HCT116 (cell line): Measurements from ENCODE around the gene TACC2. TPM values are rescaled to one million over a fixed set of nuclear protein-coding genes. Genes with fewer than 3 reads are reported as not detected.

Experiments used
- ATAC-seq: fragments of 200-7000 bp; cut with Tn5 transposase; 2 replicates; pipeline ENCODE4 v1.9.1; 2020; ENCODE audit warnings: mild to moderate bottlenecking, moderate library complexity
- BruUV-seq: library from RNA; stranded (reverse); fragments of 400-500 nt; replicated peaks from 2 replicates; lab custom pipeline; 2021; lab: Mats Ljungman, UMichigan
- CTCF ChIA-PET: fragments of 300-600 bp; sonication (Branson Sonifier 250); formaldehyde crosslinking; loops from one replicate; lab custom pipeline; 2021; ENCODE audit warnings: antibody characterized with exemption; lab: Charles Lee
- POLR2A ChIA-PET: fragments of 300-600, 350-600 bp; sonication (Branson Sonifier 250); formaldehyde crosslinking; loops from one replicate; lab custom pipeline; 2021; ENCODE audit warnings: antibody characterized with exemption; lab: Charles Lee
- RAD21 ChIA-PET, 2 experiments: fragments of 300-600 bp; sonication (Branson Sonifier 250); formaldehyde crosslinking; loops; one replicate each; lab custom pipeline; 2023; ENCODE audit warnings: low total read pairs in 2 of 2; ENCODE audit not compliant: uncharacterized antibody in 2 of 2, unreplicated experiment in 2 of 2, low non-redundant PET in 1 of 2; lab: Charles Lee
- DNase-seq: peaks from one replicate; pipeline ENCODE4 v3.0.0-alpha.2; 2010; ENCODE audit warnings: low read depth, low spot score
- H2AFZ ChIP-seq: fragments of 200-600 bp; shearing (Covaris generic), sonication (generic); 2 replicates; pipeline ENCODE4 v1.6.1; 2017; ENCODE audit warnings: low read depth, mixed run types, mixed read lengths, antibody characterized with exemption, low read length; ENCODE audit not compliant: poor library complexity, severe bottlenecking
- H3K27ac ChIP-seq: 2 replicates; pipeline ENCODE4 v1.5.1; 2012; ENCODE audit warnings: low read depth, low read length
- H3K27me3 ChIP-seq: fragments of 200-600 bp; sonication (generic); 2 replicates; pipeline ENCODE4 v1.6.1; 2016; ENCODE audit warnings: mixed run types, low read length, mixed read lengths; ENCODE audit not compliant: insufficient read depth
- H3K36me3 ChIP-seq, 2 experiments: fragments of 200-500 bp in 1 of 2; fragments of 200-600 bp in 1 of 2; sonication (Bioruptor generic) in 1 of 2; sonication (generic) in 1 of 2; 2 replicates each; pipeline versions ENCODE4 v1.5.1 to v1.6.1; 2014 to 2016; ENCODE audit warnings: low read length in 2 of 2, inconsistent platforms in 1 of 2, mixed read lengths in 1 of 2, mixed run types in 1 of 2; ENCODE audit not compliant: insufficient read depth in 2 of 2, control insufficient read depth in 1 of 2
- H3K4me1 ChIP-seq, 2 experiments: fragments of 200-600 bp in 1 of 2; sonication (generic) in 1 of 2; 2 replicates each; pipeline versions ENCODE4 v1.5.1 to v1.6.1; 2012 to 2017; ENCODE audit warnings: low read length in 2 of 2, inconsistent platforms in 1 of 2, mild to moderate bottlenecking in 1 of 2, mixed read lengths in 1 of 2, mixed run types in 1 of 2, moderate library complexity in 1 of 2; ENCODE audit not compliant: insufficient read depth in 2 of 2, control insufficient read depth in 1 of 2
- H3K4me2 ChIP-seq: fragments of 200-600 bp; sonication (generic); 2 replicates; pipeline ENCODE4 v1.6.1; 2017; ENCODE audit warnings: mixed run types, low read length, mixed read lengths
- H3K4me3 ChIP-seq, 2 experiments: fragments of 200-600 bp in 1 of 2; sonication (generic) in 1 of 2; replicated peaks in 1 of 2; 2 replicates each; pipeline ENCODE4 v1.5.1; 2011 to 2016; ENCODE audit warnings: low read length in 2 of 2, control low read depth in 1 of 2, low read depth in 1 of 2, mild to moderate bottlenecking in 1 of 2, mixed read lengths in 1 of 2, mixed run types in 1 of 2
- H3K79me2 ChIP-seq: fragments of 200-600 bp; sonication (generic); 2 replicates; pipeline ENCODE4 v1.6.1; 2017; ENCODE audit warnings: mild to moderate bottlenecking, mixed run types, low read length, moderate library complexity, mixed read lengths; ENCODE audit not compliant: insufficient read depth
- H3K9ac ChIP-seq: fragments of 200-600 bp; sonication (generic); 2 replicates; pipeline ENCODE4 v1.6.1; 2016; ENCODE audit warnings: low read length, mixed read lengths
- H3K9me2 ChIP-seq: fragments of 200-600 bp; sonication (generic), shearing (Covaris generic); 2 replicates; pipeline ENCODE4 v1.6.1; 2017; ENCODE audit warnings: mixed run types, mild to moderate bottlenecking, moderate library complexity; ENCODE audit not compliant: insufficient read depth
- H3K9me3 ChIP-seq, 2 experiments: fragments of 200-500 bp in 1 of 2; fragments of 200-600 bp in 1 of 2; sonication (Bioruptor generic) in 1 of 2; sonication (generic) in 1 of 2; 2 replicates each; pipeline ENCODE4 v1.6.1; 2014 to 2017; ENCODE audit warnings: low read length in 2 of 2, mixed read lengths in 2 of 2, inconsistent platforms in 1 of 2, low read depth in 1 of 2, mild to moderate bottlenecking in 1 of 2, mixed run types in 1 of 2, moderate library complexity in 1 of 2; ENCODE audit not compliant: control insufficient read depth in 1 of 2, insufficient read depth in 1 of 2
- H4K20me1 ChIP-seq: fragments of 200-600 bp; sonication (generic), shearing (Covaris generic); 2 replicates; pipeline ENCODE4 v1.6.1; 2017; ENCODE audit warnings: mixed run types, mild to moderate bottlenecking, moderate library complexity; ENCODE audit not compliant: insufficient read depth
- CEBPB ChIP-seq: IDR thresholded peaks from 2 replicates; pipeline ENCODE4 v1.6.1; 2012; ENCODE audit warnings: low read depth
- CTCF ChIP-seq, 3 experiments: fragments of 200-600 bp in 1 of 3; sonication (generic) in 1 of 3; IDR thresholded peaks in 2 of 3; conservative IDR thresholded peaks in 1 of 3; 2 replicates each; pipeline ENCODE4 v1.5.1; 2012 to 2017; ENCODE audit warnings: low read depth in 2 of 3, low read length in 2 of 3, antibody characterized with exemption in 1 of 3, borderline replicate concordance in 1 of 3, control low read depth in 1 of 3, mild to moderate bottlenecking in 1 of 3, mixed read lengths in 1 of 3, mixed run types in 1 of 3, moderate library complexity in 1 of 3; ENCODE audit not compliant: insufficient read depth in 1 of 3
- EGR1 ChIP-seq: IDR thresholded peaks from 2 replicates; pipeline ENCODE4 v1.6.1; 2012; ENCODE audit warnings: low read depth
- EZH2 ChIP-seq: fragments of 200-600 bp; sonication (generic); IDR thresholded peaks from 2 replicates; pipeline ENCODE4 v1.6.1; 2017; ENCODE audit warnings: antibody characterized with exemption, mixed run types
- EZH2phosphoT487 ChIP-seq: fragments of 200-600 bp; IDR thresholded peaks from 2 replicates; pipeline ENCODE4 v1.6.1; 2018; ENCODE audit warnings: antibody characterized with exemption, borderline replicate concordance
- FOSL1 ChIP-seq: IDR thresholded peaks from 2 replicates; pipeline ENCODE4 v1.6.1; 2012; ENCODE audit warnings: low read depth
- MAX ChIP-seq: IDR thresholded peaks from 2 replicates; pipeline ENCODE4 v1.6.1; 2012
- POLR2A ChIP-seq: IDR thresholded peaks from 2 replicates; pipeline ENCODE4 v1.7.0; 2011; ENCODE audit warnings: borderline replicate concordance; ENCODE audit not compliant: insufficient read depth, insufficient read length; ENCODE audit errors: extremely low read depth
- POLR2AphosphoS5 ChIP-seq: IDR thresholded peaks from 2 replicates; pipeline ENCODE4 v1.6.1; 2011; ENCODE audit warnings: mild to moderate bottlenecking, low read depth, low read length, moderate library complexity
- RAD21 ChIP-seq: IDR thresholded peaks from 2 replicates; pipeline ENCODE4 v1.6.1; 2012; ENCODE audit warnings: low read depth, mild to moderate bottlenecking
- SIN3A ChIP-seq: IDR thresholded peaks from 2 replicates; pipeline ENCODE4 v1.6.1; 2012; ENCODE audit warnings: low read depth
- SP1 ChIP-seq: IDR thresholded peaks from 2 replicates; pipeline ENCODE4 v1.6.1; 2012; ENCODE audit warnings: low read depth
- TCF7L2 ChIP-seq: IDR thresholded peaks from 2 replicates; pipeline ENCODE4 v1.7.0; 2011; ENCODE audit warnings: borderline replicate concordance, inconsistent platforms; ENCODE audit not compliant: insufficient read depth, insufficient read length; ENCODE audit errors: extremely low read depth
- YY1 ChIP-seq: IDR thresholded peaks from 2 replicates; pipeline ENCODE4 v1.6.1; 2011; ENCODE audit warnings: low read length, low read depth, moderate library complexity, mild to moderate bottlenecking; ENCODE audit not compliant: insufficient replicate concordance; ENCODE audit errors: extremely low read depth
- ZBTB33 ChIP-seq: IDR thresholded peaks from 2 replicates; pipeline ENCODE4 v1.6.1; 2011; ENCODE audit warnings: mild to moderate bottlenecking, low read length, moderate library complexity; ENCODE audit not compliant: insufficient replicate concordance; ENCODE audit errors: extremely low read depth
- ZFX ChIP-seq: fragments of 450-650 bp; IDR thresholded peaks from 2 replicates; pipeline ENCODE4 v1.6.1; 2017
- ZNF274 ChIP-seq: fragments of 200-500 bp; sonication (Bioruptor generic); IDR thresholded peaks from 2 replicates; pipeline ENCODE4 v1.6.1; 2014; ENCODE audit warnings: mild to moderate bottlenecking, low read depth, low read length, inconsistent platforms
- intact Hi-C: fragments of 100-400 bp; cut with micrococcal nuclease; formaldehyde crosslinking; loops from 2 replicates; pipeline ENCODE4 v1.10.0; 2022
- total RNA-seq: library from RNA; stranded (reverse); gene quantifications from one replicate; pipeline ENCODE4 v1.2.1, GENCODE V29; 2021; ENCODE audit not compliant: unreplicated experiment

Gene TACC2
- total RNA-seq, 1 experiment from 2014 or later: 38.6 TPM

- no peak overlapping the region for H3K4me2 ChIP-seq
- DNase-seq: no peak
- POLR2A ChIA-PET: no interaction called here
Observed at GRCh38 chr10:122018951-122019413, 30.0 kb downstream of the TACC2 start.

GRCh38 chr10:122019414-122019975 is 30.5 kb downstream of the TACC2 start:
- H4K20me1 ChIP-seq: no peaks in the 10 kb centered on the region
- BruUV-seq: no TSS peak
- H3K4me1 ChIP-seq: no peaks in the 10 kb centered on the region
- H3K9ac ChIP-seq: no peak overlapping the region
- ATAC-seq (no peak), DNase-seq (no peak)
- no peaks in the 10 kb centered on the region for H3K36me3 ChIP-seq
- CTCF ChIA-PET: no interaction called here
- H3K79me2 ChIP-seq: no peaks in the 10 kb centered on the region
- H3K9me3 ChIP-seq: no peaks in the 10 kb centered on the region
- intact Hi-C loops: no loop called here
- H3K27ac ChIP-seq: no peak overlapping the region
- no peak for TF ChIP-seq MAX
- no peak for TF ChIP-seq ZBTB33
- no peak for TF ChIP-seq ZNF274
- no peak for TF ChIP-seq POLR2AphosphoS5
- no peak for TF ChIP-seq CTCF (IDR thresholded peaks at IDR 0.05 in 2 of 3, conservative IDR thresholded peaks at IDR 0.05 in 1 of 3; ENCODE audit: borderline replicate concordance in 1 of 3, insufficient read depth in 1 of 3, low read depth in 2 of 3, low read length in 2 of 3)
- TF ChIP-seq YY1: no peak
- no peak for TF ChIP-seq TCF7L2
- no peak for TF ChIP-seq EZH2phosphoT487
- TF ChIP-seq CEBPB: no peak
- TF ChIP-seq FOSL1: no peak
- no peak for TF ChIP-seq POLR2A
- TF ChIP-seq, all 23 proteins: peak for 0
- RAD21 ChIA-PET: no interaction called here
- no peak overlapping the region for H3K4me3 ChIP-seq
- H2AFZ ChIP-seq: no peak overlapping the region
- POLR2A ChIA-PET: no interaction called here
- no peak overlapping the region for H3K4me2 ChIP-seq
- H3K9me2 ChIP-seq: no peaks in the 10 kb centered on the region
- no peaks in the 10 kb centered on the region for H3K27me3 ChIP-seq

More at GRCh38 chr10:122018951-122019413, 30.0 kb downstream of the TACC2 start:
- Histone ChIP-seq H4K20me1 (no peaks in the 10 kb centered on the region), H3K79me2 (no peaks in the 10 kb centered on the region), H3K36me3 (no peaks in the 10 kb centered on the region), H3K27me3 (no peaks in the 10 kb centered on the region), H3K27ac (no peak overlapping the region), H3K9me2 (no peaks in the 10 kb centered on the region), H2AFZ (no peak overlapping the region), H3K9ac (no peak overlapping the region), H3K4me3 (no peak overlapping the region), H3K9me3 (no peaks in the 10 kb centered on the region), H3K4me1 (no peaks in the 10 kb centered on the region)
- ChIA-PET CTCF (no interaction called here), RAD21 (no interaction called here)
- no TSS peak for BruUV-seq
- intact Hi-C loops: no loop called here
- no peak for ATAC-seq
- TF ChIP-seq RAD21 (no peak), FOSL1 (no peak), SIN3A (no peak), MAX (no peak), POLR2AphosphoS5 (no peak), ZFX (no peak), EZH2 (no peak), SP1 (no peak), EGR1 (no peak)
